CD14-positive monocyte (primary cell): ENCODE data around the gene CLDN6. TPM values are rescaled to one million over a fixed set of nuclear protein-coding genes. Genes with fewer than 3 reads are reported as not detected.

Experiments
- DNase-seq, 3 donors: peaks; one replicate each; pipeline ENCODE4 v3.0.0-alpha.2; 2011 to 2022
- H2AFZ ChIP-seq: 2 replicates; pipeline ENCODE4 v1.6.0; 2012; ENCODE audit warnings: mild to moderate bottlenecking, low read depth, low read length, inconsistent platforms; ENCODE audit not compliant: insufficient read depth, poor library complexity, severe bottlenecking
- H3K27ac ChIP-seq, 2 donors: 1 replicate in 1 of 2; 2 replicates in 1 of 2; pipeline ENCODE4 v1.5.1; 2012 to 2013; ENCODE audit warnings: low read length in 2 of 2, control low read depth in 1 of 2, inconsistent platforms in 1 of 2, low read depth in 1 of 2, mild to moderate bottlenecking in 1 of 2
- H3K27me3 ChIP-seq, 2 donors: one replicate each; pipeline versions ENCODE4 v1.6.0 to v1.6.1; 2011 to 2013; ENCODE audit warnings: low read length in 2 of 2; ENCODE audit not compliant: control insufficient read depth in 2 of 2, insufficient read depth in 2 of 2
- H3K36me3 ChIP-seq, 2 donors: replicated peaks in 1 of 2; 1 replicate in 1 of 2; 2 replicates in 1 of 2; pipeline versions ENCODE4 v1.5.1 to v1.6.1; 2012 to 2013; ENCODE audit warnings: low read length in 2 of 2, control low read depth in 1 of 2, inconsistent platforms in 1 of 2, mild to moderate bottlenecking in 1 of 2; ENCODE audit not compliant: insufficient read depth in 2 of 2, control insufficient read depth in 1 of 2
- H3K4me1 ChIP-seq, 2 donors: 1 replicate in 1 of 2; 2 replicates in 1 of 2; pipeline versions ENCODE4 v1.5.1 to v1.6.1; 2012 to 2013; ENCODE audit warnings: low read length in 2 of 2, control low read depth in 1 of 2, inconsistent platforms in 1 of 2, mild to moderate bottlenecking in 1 of 2, moderate library complexity in 1 of 2; ENCODE audit not compliant: insufficient read depth in 2 of 2, control insufficient read depth in 1 of 2
- H3K4me2 ChIP-seq: replicated peaks from 2 replicates; pipeline ENCODE3; 2012; ENCODE audit warnings: low read length, moderate library complexity, mild to moderate bottlenecking; ENCODE audit not compliant: poor library complexity, severe bottlenecking; ENCODE audit errors: extremely low read depth
- H3K4me3 ChIP-seq, 3 experiments: fragments of 200-600 bp in 1 of 3; sonication (generic) in 1 of 3; replicated peaks in 1 of 3; 1 replicate in 2 of 3; 2 replicates in 1 of 3; pipeline ENCODE4 v1.5.1; 2011 to 2013; ENCODE audit warnings: low read length in 3 of 3, mild to moderate bottlenecking in 3 of 3, control low read depth in 2 of 3, low read depth in 2 of 3, inconsistent platforms in 1 of 3, moderate library complexity in 1 of 3
- H3K79me2 ChIP-seq: 2 replicates; pipeline ENCODE4 v1.6.0; 2012; ENCODE audit warnings: mild to moderate bottlenecking, control low read depth, inconsistent platforms, low read length, moderate library complexity; ENCODE audit not compliant: insufficient read depth
- H3K9ac ChIP-seq: 2 replicates; pipeline ENCODE4 v1.6.0; 2017; ENCODE audit warnings: low read length, mild to moderate bottlenecking; ENCODE audit not compliant: insufficient read depth, poor library complexity, severe bottlenecking
- H3K9me3 ChIP-seq, 2 donors: replicated peaks in 1 of 2; 1 replicate in 1 of 2; 2 replicates in 1 of 2; pipeline versions ENCODE4 v1.5.1 to v1.6.1; 2012 to 2013; ENCODE audit warnings: low read length in 2 of 2, control low read depth in 1 of 2; ENCODE audit not compliant: control insufficient read depth in 1 of 2, insufficient read depth in 1 of 2
- H4K20me1 ChIP-seq: 2 replicates; pipeline ENCODE4 v1.6.0; 2012; ENCODE audit warnings: mild to moderate bottlenecking, low read length, control low read depth, moderate library complexity; ENCODE audit not compliant: insufficient read depth
- H3K27ac Mint-ChIP-seq, 7 donors: one replicate each; pipeline ENCODE4 v1.8.0; 2020; ENCODE audit warnings: mild to moderate bottlenecking in 7 of 7, mixed read lengths in 7 of 7, moderate library complexity in 6 of 7, inconsistent platforms in 2 of 7
- H3K27me3 Mint-ChIP-seq, 3 donors: one replicate each; pipeline ENCODE4 v1.8.0; 2021 to 2022; ENCODE audit warnings: low read depth in 3 of 3, mild to moderate bottlenecking in 3 of 3, mixed read lengths in 3 of 3, moderate library complexity in 3 of 3, inconsistent platforms in 1 of 3
- H3K36me3 Mint-ChIP-seq, 2 donors: one replicate each; pipeline ENCODE4 v1.8.0; 2020; ENCODE audit warnings: mixed read lengths in 2 of 2, inconsistent platforms in 1 of 2, mild to moderate bottlenecking in 1 of 2
- H3K4me1 Mint-ChIP-seq: one replicate; pipeline ENCODE4 v1.8.0; 2020; ENCODE audit warnings: mild to moderate bottlenecking, mixed read lengths
- H3K4me3 Mint-ChIP-seq, 2 donors: one replicate each; pipeline ENCODE4 v1.8.0; 2020; ENCODE audit warnings: mild to moderate bottlenecking in 2 of 2, mixed read lengths in 2 of 2, moderate library complexity in 1 of 2
- H3K9me3 Mint-ChIP-seq, 7 donors: one replicate each; pipeline ENCODE4 v1.8.0; 2020 to 2022; ENCODE audit warnings: mixed read lengths in 7 of 7, mild to moderate bottlenecking in 6 of 7, moderate library complexity in 6 of 7, inconsistent platforms in 2 of 7
- CTCF ChIP-seq: fragments of 200-600 bp; IDR thresholded peaks from one replicate; pipeline ENCODE4 v1.8.0; 2022; ENCODE audit warnings: antibody characterized with exemption, mild to moderate bottlenecking
- WGBS: methylation state at CpG from one replicate; pipeline ENCODE4 v1.1.5; 2013; ENCODE audit warnings: missing lambda C conversion rate; ENCODE audit not compliant: insufficient coverage; 5-methylcytosine and 5-hydroxymethylcytosine counted together
- intact Hi-C, 2 donors: fragments of 100-400 bp; cut with micrococcal nuclease; formaldehyde crosslinking; loops; one replicate each; pipeline versions ENCODE4 v1.15.0 to v1.15.1; 2023
- polyA plus RNA-seq, 3 donors: library from polyadenylated mRNA; depleted of rRNA in 1 of 3; unstranded in 2 of 3; stranded (reverse) in 1 of 3; fragments of 300-500 nt in 2 of 3; fragments of >200 nt in 1 of 3; fragmentation: Illumina TruSeq in 2 of 3; gene quantifications; 1 replicate in 2 of 3; 2 replicates in 1 of 3; pipeline ENCODE4 v1.2.3, GENCODE V29; 2012 to 2021

Gene CLDN6
- polyA plus RNA-seq, 3 donors: not detected

GRCh38 chr16:3001316-3001715 is 16.7 kb downstream of the CLDN6 start:
- Histone ChIP-seq H3K79me2 (no peaks in the 10 kb centered on the region), H3K4me2 (no peak overlapping the region), H3K27ac (no peak overlapping the region), H3K4me1 (peaks cover 16 to 17% of the 10 kb centered on the region in 2 donors), H3K9ac (no peak overlapping the region), H3K4me3 (no peak overlapping the region), H3K27me3 (peaks cover 0 to 2% of the 10 kb centered on the region in 2 donors), H2AFZ (no peak overlapping the region), H4K20me1 (no peaks in the 10 kb centered on the region), H3K36me3 (no peaks in the 10 kb centered on the region), H3K9me3 (no peaks in the 10 kb centered on the region)
- Mint-ChIP-seq H3K4me3 (peak overlapping the region in 1 of 2 donors; percentile 48), H3K27me3 (peaks cover 0 to 24% (median 16%) of the 10 kb centered on the region in 3 donors), H3K4me1 (peaks cover 14% of the 10 kb centered on the region), H3K27ac (peak overlapping the region in 1 of 7 donors; percentile 48), H3K36me3 (peaks cover 0 to under 1% of the 10 kb centered on the region in 2 donors), H3K9me3 (peaks cover 0 to 3% (median 0%) of the 10 kb centered on the region in 7 donors)
- 91% methylated on average over 11 of the region's 12 CpGs for WGBS
- DNase-seq: no peak
- no peak for TF ChIP-seq CTCF
- intact Hi-C loops: loop anchor here in 1 of 2 donors (2.0 kb wide), 1 partner anchor 13 kb away; no protein-coding TSS in a partner anchor

- peaks cover 0 to 22% (median 16%) of the 10 kb centered on the region in 3 donors for H3K27me3 Mint-ChIP-seq
- no peaks in the 10 kb centered on the region for H3K36me3 Mint-ChIP-seq
- Histone ChIP-seq H3K36me3 (no peaks in the 10 kb centered on the region), H3K9ac (no peak overlapping the region), H3K4me2 (no peak overlapping the region), H3K4me3 (no peak overlapping the region), H3K27ac (no peak overlapping the region), H3K79me2 (no peaks in the 10 kb centered on the region), H3K27me3 (peaks cover 0 to 2% of the 10 kb centered on the region in 2 donors), H4K20me1 (no peaks in the 10 kb centered on the region), H3K9me3 (no peaks in the 10 kb centered on the region), H3K4me1 (peaks cover 8 to 9% of the 10 kb centered on the region in 2 donors), H2AFZ (no peak overlapping the region)
- intact Hi-C loops: loop anchor here in 1 of 2 donors (2.0 kb wide), 1 partner anchor 14 kb away; no protein-coding TSS in a partner anchor
- WGBS: 100% methylated on average over 2 of the region's 4 CpGs
- peaks cover 7% of the 10 kb centered on the region for H3K4me1 Mint-ChIP-seq
- no peak for TF ChIP-seq CTCF
- H3K27ac Mint-ChIP-seq: peak overlapping the region in 1 of 7 donors; percentile 11
- H3K9me3 Mint-ChIP-seq: peaks cover 0 to 3% (median 0%) of the 10 kb centered on the region in 7 donors
- peak overlapping the region in 1 of 2 donors; percentile 53 for H3K4me3 Mint-ChIP-seq
- no peak for DNase-seq
Measured at GRCh38 chr16:3000540-3000939, 17.4 kb downstream of the CLDN6 start.
